NCI-H345 (cell line): ENCODE measurements around the gene WDR54.
"Not testable (repeated sequence)": the region's sequence is repeated elsewhere in the genome, so short reads cannot be mapped to it uniquely, and the experiment has no call there.

ENCODE experiments used
- DNase-seq: peaks from one replicate; lab custom pipeline; 2025; lab: John Stamatoyannopoulos, UW

The WDR54 gene

DNA sequence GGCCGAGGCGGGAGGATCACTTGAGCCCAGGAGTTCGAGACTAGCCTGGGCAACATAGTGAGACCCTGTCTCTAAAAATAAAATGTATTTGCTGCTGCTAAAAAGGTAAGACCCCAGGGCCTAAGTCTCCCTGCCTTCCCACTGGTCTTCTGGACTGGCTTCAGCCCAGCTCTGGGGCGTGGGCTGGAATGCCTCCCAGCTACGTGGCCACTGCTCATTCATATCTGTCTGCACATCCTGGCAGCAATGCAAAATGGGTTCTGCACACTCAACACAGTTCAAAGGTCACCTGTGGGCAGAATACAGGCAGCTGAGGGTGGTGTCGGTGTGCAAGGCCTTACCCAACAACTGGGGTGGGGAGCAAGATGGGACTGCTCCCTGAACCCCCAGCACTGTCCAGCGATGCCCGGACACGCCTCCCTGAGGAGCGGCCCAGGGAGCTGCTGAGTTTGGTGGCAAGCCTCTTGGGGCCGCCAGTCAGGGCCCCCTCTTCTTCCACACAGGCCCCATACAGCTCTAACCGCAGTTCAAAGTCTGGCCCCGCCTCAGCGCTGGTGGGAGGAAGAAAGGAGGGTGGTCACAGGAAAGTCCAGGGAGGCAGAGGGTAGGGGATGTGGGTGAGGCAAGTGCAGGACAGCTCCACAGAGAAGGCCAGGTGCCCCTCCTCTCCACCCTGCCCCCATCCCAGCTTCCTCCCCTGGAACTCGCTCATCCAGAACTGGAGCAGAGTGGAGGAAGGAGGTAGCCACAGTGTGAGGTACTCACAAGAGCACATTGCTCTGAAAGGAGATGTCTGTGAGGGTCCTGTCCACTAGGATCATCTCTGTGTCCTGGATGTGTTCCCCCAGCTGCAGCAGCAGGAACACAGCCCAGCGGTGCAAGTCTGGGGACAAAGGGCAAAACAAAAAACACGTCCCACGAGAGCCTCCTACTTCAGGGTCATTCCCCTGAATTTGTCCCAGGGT, 8.2 kb downstream of the WDR54 start:
- no peak for DNase-seq

DNA sequence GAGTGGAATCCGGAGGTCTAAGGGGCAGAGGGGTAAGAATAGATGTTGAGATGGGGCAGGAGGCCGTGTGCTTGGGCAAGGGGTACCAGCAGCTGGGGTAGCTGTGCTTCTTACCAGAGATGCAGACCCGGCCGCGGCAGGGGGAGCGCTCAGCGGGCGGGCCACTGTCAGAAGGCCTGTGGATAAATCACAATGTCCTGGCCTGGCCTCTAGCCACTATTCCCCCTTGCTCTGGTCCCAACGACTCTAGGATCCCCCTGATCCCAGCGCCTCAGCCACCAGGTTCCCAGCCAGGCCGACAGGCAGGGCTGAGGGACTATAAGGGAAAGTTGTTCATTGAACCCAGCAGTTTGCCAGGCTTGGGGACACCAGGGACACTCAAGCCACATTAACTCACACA, 9.0 kb downstream of the WDR54 start:
- no peak for DNase-seq

DNA sequence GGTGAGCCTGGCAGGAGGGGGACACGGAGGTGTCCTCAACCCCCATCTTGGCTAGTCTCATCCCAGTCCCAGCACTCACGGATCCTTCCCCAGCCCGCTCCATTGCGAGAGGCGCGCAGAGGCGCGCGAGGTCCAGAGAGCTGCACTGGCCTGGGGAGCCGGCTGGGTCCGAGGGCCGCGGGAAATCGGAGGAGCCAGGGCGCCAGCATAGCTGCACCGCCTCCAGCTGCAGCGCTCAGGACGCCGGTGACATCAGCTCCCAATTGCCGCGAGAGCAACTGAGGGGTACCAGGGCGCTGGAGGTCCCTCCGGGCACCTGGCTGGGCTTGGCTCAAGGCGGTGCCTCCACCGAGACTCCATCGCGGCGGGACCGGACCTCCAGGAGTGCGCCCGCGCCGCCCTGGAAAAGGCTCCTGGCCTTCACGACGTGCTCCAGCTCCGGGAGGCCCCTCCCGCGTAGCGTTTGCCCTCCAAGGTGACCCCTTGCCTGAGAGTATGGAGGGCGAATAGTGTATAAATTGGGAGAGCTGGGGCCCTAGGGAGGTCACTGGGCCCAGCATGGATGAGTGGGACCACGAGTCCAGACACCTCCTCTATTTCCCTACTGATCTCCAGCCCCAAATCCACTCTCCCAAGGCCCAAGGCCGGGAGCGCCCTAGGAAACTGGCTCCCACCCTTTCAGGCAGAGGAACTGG, 14.7 kb downstream of the WDR54 start:
- no peak for DNase-seq

DNA sequence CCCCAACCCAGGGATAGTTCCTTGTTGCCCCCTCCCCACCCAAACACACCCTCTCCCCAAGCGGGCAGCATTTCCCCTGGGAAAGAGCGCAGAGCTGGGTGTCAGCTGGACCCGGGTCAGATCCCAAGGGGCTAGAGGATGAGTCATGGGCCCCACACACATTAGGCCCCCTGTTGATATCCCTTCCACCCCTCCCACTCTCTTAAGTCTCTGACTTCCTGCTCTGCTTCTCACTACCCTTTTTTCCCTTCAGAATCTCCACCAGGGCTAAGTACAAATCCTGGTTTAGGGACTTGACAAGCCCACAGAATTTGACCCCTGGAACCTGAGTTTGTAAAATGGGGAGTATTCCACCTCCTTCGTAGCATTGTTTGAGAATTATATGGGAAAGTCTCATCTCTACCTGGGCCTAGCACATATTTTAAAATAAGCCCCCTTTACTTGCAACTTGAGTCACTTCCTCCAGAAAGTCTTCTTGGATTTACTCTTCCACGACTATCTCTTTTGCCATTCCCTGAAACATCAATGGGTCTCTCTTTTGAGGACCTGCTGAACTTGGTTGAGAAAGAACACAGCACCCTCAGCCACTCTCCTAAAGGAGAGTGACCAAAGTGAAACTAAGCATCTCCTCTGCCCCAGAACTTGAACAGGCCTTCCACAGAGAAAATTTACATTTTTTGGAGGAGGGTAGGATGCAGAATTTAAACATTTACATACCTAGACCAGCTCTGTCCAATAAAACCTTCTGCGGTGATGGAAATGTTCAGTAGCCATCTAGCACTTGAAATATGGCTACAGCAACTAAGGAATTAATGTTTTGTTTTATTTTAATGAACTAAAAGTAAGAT, 15.5 kb downstream of the WDR54 start:
- DNase-seq, result no peak

DNA sequence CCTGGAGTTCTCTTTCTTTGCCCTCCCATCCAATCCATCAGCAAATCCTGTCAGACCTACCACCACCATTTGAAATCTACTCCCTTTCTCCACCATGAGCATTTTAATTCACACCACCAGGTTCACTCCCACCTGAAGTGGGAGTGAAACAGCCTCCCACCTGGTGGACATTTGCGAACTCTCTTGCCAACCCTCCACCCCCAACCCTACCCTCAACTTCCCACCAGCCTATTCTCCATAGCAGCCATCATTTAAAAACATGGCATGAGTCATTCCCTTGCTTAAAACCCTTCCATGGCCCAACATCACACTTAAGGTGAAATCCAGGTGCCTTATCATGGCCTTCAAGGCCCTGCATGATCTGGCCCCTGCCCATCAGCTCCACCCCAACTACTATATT, 16.7 kb downstream of the WDR54 start:
- DNase-seq, result no peak

GRCh38 chr2:74439373-74439772, 17.8 kb downstream of the WDR54 start:
- DNase-seq, result no peak

GRCh38 chr2:74439803-74440377, 18.4 kb downstream of the WDR54 start:
- DNase-seq, result no peak

DNA sequence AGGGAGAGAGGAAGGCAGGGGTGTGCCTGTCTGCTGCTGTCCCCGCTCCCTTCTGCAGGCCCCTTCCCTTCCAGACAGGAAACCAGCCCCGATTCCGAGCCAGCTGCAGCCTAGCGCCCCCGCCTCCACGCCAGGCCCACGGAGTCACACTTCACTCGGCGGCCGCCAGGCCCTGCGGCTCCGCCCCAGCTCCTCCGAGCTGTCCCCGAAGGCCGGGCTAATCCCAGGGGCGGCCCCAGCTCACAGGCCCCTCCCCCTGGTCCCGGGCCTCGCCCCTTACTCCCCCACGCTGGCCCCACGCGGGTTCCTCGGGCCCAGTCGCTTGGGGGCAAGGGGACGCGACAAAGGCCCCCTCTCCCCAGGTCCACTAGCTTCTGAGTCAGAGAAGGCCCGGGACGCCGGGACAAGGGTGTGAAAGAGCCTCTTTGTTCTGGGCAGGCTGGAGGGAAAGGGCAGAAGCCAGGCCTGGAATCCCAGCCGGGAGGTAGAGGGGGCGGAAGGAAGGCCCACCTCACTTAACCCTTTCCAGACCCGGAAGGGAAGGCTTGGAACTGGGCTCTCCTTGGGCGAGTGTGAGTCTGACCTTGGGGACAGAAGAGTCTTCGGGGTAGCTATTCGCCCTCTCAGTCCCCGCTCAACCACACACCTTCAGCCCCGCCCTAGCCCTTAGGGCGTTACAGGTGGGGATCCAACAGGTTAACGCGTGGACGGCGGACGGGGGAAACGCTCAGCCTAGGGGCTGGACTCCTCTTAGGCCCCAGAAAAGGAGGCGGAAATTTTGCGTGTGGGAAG, 19.0 kb downstream of the WDR54 start:
- DNase-seq, result no peak

DNA sequence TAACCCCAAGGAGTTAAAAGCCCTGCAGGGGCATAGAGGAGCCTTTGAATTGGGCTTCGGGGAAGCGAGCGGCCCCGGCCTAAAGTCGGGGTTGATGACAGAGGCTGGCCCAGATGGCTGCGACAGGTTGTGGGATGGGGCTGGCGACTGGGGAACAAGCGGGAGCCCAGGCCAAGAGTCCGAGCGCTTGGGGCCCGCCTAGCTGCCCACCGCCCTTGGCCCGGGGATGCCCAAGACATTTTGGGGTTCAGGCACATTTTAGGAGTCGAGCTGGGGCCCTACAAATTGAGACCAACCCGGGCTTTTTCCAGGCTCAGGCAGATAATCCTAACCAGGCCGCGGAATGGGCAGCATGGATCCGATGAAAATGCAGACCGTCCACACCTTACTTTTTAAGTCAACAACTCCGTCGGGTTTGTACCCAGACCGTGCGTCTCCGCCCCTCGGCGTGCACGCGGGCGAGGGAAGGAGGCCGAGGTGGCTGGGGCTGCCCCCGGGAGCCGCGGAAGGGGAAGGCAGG, 19.7 kb downstream of the WDR54 start:
- no peak for DNase-seq

- DNase-seq, result peak; percentile 44
Observed at GRCh38 chr2:74441690-74442482, 20.4 kb downstream of the WDR54 start, which contains the start of gene RTKN. Gene RTKN, minus strand, starts transcription at chr2:74441937. Its CDS starts 121 bp downstream, at chr2:74441816.

- not testable (repeated sequence) for DNase-seq
Observed at GRCh38 chr2:74442483-74443297, 21.2 kb downstream of the WDR54 start.

DNA sequence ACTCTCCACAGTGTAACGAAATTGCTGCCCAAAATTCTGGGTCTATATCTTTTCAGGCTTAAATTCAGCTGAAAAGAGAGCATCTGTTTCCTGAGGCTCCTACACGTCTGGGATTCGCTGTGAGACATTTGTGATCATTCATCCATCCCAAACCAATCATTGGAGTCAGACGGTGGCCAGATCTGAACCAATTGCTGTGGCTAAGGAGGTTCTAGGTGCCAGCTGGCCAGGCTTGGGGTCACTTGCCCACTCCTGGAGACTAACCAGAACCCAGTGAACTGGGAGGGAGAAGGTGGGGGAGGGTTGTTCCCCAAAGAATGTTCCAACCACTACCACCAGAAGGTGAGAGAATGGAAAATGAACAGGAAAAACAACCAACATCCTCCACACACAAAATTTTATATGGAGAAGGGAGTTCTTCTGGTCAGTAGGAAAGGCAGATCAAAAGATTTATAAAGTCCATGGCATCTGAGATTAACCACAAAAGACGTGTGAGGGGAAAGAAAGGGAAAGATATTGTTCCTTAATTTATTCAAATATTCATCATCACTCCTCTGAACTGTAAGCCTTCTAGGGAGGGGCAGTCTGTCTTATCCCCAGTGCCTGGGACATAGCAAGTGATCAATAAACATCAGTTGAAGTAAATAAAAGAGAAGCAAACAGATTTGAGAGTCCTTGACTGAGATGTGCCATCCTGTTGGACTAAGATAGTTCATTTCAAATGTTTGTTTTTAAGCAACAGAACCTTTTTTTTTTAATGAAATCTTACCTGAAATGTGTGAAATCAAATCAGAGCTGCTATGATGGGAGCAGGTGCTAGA, 23.2 kb downstream of the WDR54 start:
- no peak for DNase-seq

- DNase-seq, result no peak
Observed at GRCh38 chr2:74447230-74447999, 25.9 kb downstream of the WDR54 start.

- no peak for DNase-seq
Observed at GRCh38 chr2:74448771-74449170, 27.2 kb downstream of the WDR54 start.

- no peak for DNase-seq
Observed at GRCh38 chr2:74450570-74451190, 29.1 kb downstream of the WDR54 start.

DNA sequence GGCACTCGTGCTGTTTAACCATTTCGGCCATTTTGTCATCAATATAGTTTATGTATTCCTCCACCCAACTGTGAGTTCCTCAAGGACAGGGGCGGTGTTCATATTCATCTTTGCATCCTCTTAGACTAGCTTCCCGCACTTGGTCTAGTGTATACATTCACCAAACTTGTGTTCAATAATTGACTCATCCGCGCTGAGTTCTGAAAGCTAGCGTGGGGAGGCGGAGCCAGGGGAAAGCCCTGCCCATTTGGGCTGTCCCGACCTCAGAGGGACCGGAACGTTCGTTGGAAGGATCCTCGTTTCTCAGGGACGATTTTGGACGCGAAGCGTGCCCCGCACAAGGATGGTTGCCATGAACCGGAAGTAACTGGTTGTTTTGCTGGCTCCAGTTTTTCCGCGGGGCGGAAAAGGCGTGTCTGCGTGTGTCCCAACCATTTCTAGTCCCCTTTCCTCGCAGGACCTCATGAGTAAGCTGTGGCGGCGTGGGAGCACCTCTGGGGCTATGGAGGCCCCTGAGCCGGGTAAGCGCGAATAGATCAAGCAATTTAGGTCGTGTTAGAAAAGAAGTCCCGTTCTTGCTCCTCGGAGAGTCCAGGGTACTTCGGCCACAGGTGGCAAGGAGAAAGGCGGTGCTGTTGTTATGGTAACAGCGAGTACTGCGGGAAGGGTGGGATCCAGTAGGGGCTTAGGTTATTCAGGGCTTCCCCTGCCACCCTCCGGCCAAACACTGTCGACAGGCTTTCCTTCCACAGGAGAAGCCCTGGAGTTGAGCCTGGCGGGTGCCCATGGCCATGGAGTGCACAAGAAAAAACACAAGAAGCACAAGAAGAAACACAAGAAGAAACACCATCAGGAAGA, 33.4 kb downstream of the WDR54 start, which contains the start of gene INO80B:
Gene INO80B, plus strand, starts transcription at position 434 of the 858 bp plus-strand sequence. Its CDS starts 30 bp downstream, at position 464.
- DNase-seq, result peak; percentile 98
